HepG2 (cell line): ENCODE results near the gene TLCD3A. TPM values are rescaled to one million over a fixed set of nuclear protein-coding genes. Genes with fewer than 3 reads are reported as not detected.

Experiments
- ATAC-seq: fragments of 200-7000 bp; cut with Tn5 transposase; 3 replicates; pipeline ENCODE4 v1.9.1; 2020; ENCODE audit warnings: mild to moderate bottlenecking, moderate library complexity
- BruUV-seq: library from RNA; stranded (reverse); fragments of 400-500 nt; replicated peaks from 2 replicates; lab custom pipeline; 2021; lab: Mats Ljungman, UMichigan
- CTCF ChIA-PET: fragments of 300-600 bp; formaldehyde crosslinking; extraction: SDS; loops from one replicate; lab custom pipeline; 2021; ENCODE audit warnings: low total read pairs, inconsistent platforms, low intra/inter-chr PET ratio; lab: Yijun Ruan, JAX
- POLR2A ChIA-PET: fragments of 350-600 bp; sonication (Branson Sonifier 250); formaldehyde crosslinking; loops from one replicate; lab custom pipeline; 2020; ENCODE audit warnings: antibody characterized with exemption, inconsistent platforms; lab: Yijun Ruan, JAX
- DNase-seq: peaks from one replicate; pipeline ENCODE4 v3.0.0-alpha.2; 2015; ENCODE audit warnings: low spot score
- FAIRE-seq: peaks from 3 replicates; lab custom pipeline; 2011; peaks lifted over from hg19 to GRCh38; lab: Jason Lieb, UNC
- H2AFZ ChIP-seq: one replicate; pipeline ENCODE4 v1.6.1; 2011; ENCODE audit warnings: low read length, inconsistent platforms
- H3K27ac ChIP-seq: fragments of 300-600 bp; 3 replicates; pipeline ENCODE4 v1.8.0; 2011; ENCODE audit warnings: mixed run types, mild to moderate bottlenecking, mixed read lengths, low read length, inconsistent platforms; ENCODE audit not compliant: insufficient read depth; ENCODE audit errors: extremely low read length
- H3K27me3 ChIP-seq, 2 experiments: fragments of 200-600 bp in 1 of 2; 2 replicates in 1 of 2; 3 replicates in 1 of 2; pipeline versions ENCODE4 v1.6.0 to v1.8.0; 2011; ENCODE audit warnings: low read length in 2 of 2, mild to moderate bottlenecking in 2 of 2, moderate library complexity in 2 of 2, inconsistent platforms in 1 of 2; ENCODE audit not compliant: insufficient read depth in 2 of 2, control insufficient read depth in 1 of 2
- H3K36me3 ChIP-seq, 2 experiments: fragments of 200-600 bp in 1 of 2; replicated peaks in 1 of 2; 2 replicates in 1 of 2; 3 replicates in 1 of 2; pipeline versions ENCODE4 v1.5.1 to v1.8.0; 2011; ENCODE audit warnings: low read length in 2 of 2, inconsistent platforms in 1 of 2; ENCODE audit not compliant: insufficient read depth in 2 of 2, control insufficient read depth in 1 of 2
- H3K4me1 ChIP-seq: 2 replicates; pipeline ENCODE4 v1.5.1; 2012; ENCODE audit warnings: low read length, inconsistent platforms; ENCODE audit not compliant: insufficient read depth
- H3K4me2 ChIP-seq: 2 replicates; pipeline ENCODE4 v1.6.0; 2011; ENCODE audit warnings: low read depth, low read length, inconsistent platforms
- H3K4me3 ChIP-seq, 3 experiments: fragments of 200-600 bp in 1 of 3; sonication (generic), shearing (Covaris generic) in 1 of 3; replicated peaks in 1 of 3; 2 replicates each; pipeline ENCODE4 v1.5.1; 2011 to 2016; ENCODE audit warnings: low read length in 3 of 3, inconsistent platforms in 2 of 3, low read depth in 2 of 3, mild to moderate bottlenecking in 2 of 3, control low read depth in 1 of 3, mixed read lengths in 1 of 3; ENCODE audit not compliant: insufficient read depth in 1 of 3
- H3K79me2 ChIP-seq: one replicate; pipeline ENCODE4 v1.6.1; 2011; ENCODE audit warnings: low read length, inconsistent platforms; ENCODE audit not compliant: insufficient read depth
- H3K9ac ChIP-seq: 2 replicates; pipeline ENCODE4 v1.6.0; 2011; ENCODE audit warnings: mild to moderate bottlenecking, low read depth, low read length, inconsistent platforms; ENCODE audit not compliant: insufficient read depth
- H3K9me3 ChIP-seq: 2 replicates; pipeline ENCODE4 v1.5.1; 2012; ENCODE audit warnings: mild to moderate bottlenecking, low read length
- H4K20me1 ChIP-seq: 2 replicates; pipeline ENCODE4 v1.6.0; 2011; ENCODE audit warnings: inconsistent platforms, mild to moderate bottlenecking, low read length, moderate library complexity; ENCODE audit not compliant: insufficient read depth
- CCDC6 ChIP-seq: sonication (generic); formaldehyde crosslinking; IDR thresholded peaks from 2 replicates; pipeline ENCODE4 v1.8.1; 2022; ENCODE audit warnings: mild to moderate bottlenecking, missing genetic modification reagents, moderate library complexity
- ISX ChIP-seq: sonication (generic); formaldehyde crosslinking; conservative IDR thresholded peaks from 2 replicates; pipeline ENCODE4 v1.5.0; 2020; ENCODE audit warnings: missing genetic modification reagents
- NFE2 ChIP-seq: sonication (generic); formaldehyde crosslinking; IDR thresholded peaks from 2 replicates; pipeline ENCODE4 v1.4.0; 2020; ENCODE audit warnings: missing genetic modification reagents
- TOE1 ChIP-seq: sonication (generic); formaldehyde crosslinking; IDR thresholded peaks from 2 replicates; pipeline ENCODE4 v1.4.0; 2020; ENCODE audit warnings: mild to moderate bottlenecking, missing genetic modification reagents
- ZMYM4 ChIP-seq: sonication (generic); formaldehyde crosslinking; IDR thresholded peaks from 2 replicates; pipeline ENCODE4 v1.8.1; 2023; ENCODE audit warnings: mild to moderate bottlenecking, missing genetic modification reagents
- WGBS: methylation state at CpG from one replicate; pipeline ENCODE4 v1.1.6; 2017; ENCODE audit warnings: low lambda C conversion rate; 5-methylcytosine and 5-hydroxymethylcytosine counted together
- in situ Hi-C: cut with HindIII; loops from 2 replicates; pipeline ENCODE4 v1.10.0; 2017; ENCODE audit warnings: low pct_unique_long_range_greater_than_20kb; ENCODE audit not compliant: extremely low pct_ligation_motif_present
- intact Hi-C: fragments of 100-400 bp; cut with micrococcal nuclease; formaldehyde crosslinking; loops from one replicate; pipeline ENCODE4 v1.10.0; 2022; ENCODE audit not compliant: unreplicated experiment
- polyA plus RNA-seq, 8 experiments: library from polyadenylated mRNA; depleted of rRNA in 3 of 8; stranded (reverse) in 7 of 8; unstranded in 1 of 8; fragments of >200 nt; fragmentation: Illumina TruSeq in 4 of 8; extraction: Trizol in 4 of 8; gene quantifications; 2 replicates each; pipeline versions ENCODE4 v1.2.1 to v1.2.3, GENCODE V29; 2011 to 2016; ENCODE audit warnings: low read depth in 4 of 8, missing spikeins in 1 of 8, mixed read lengths in 1 of 8; ENCODE audit not compliant: insufficient read depth in 1 of 8
- total RNA-seq, 5 experiments: library from RNA; depleted of rRNA; stranded (reverse); fragments of >200 nt; fragmentation: Illumina TruSeq; extraction: Trizol; gene quantifications; 2 replicates each; pipeline ENCODE4 v1.2.3, GENCODE V29; 2016; ENCODE audit warnings: low read depth in 1 of 5
- TF ChIP-seq, protein P1 (sequence below): sonication (generic); formaldehyde crosslinking; IDR thresholded peaks from 2 replicates; pipeline ENCODE4 v1.5.0; 2020; ENCODE audit warnings: mild to moderate bottlenecking, missing genetic modification reagents, borderline replicate concordance
- TF ChIP-seq, protein P2 (sequence below): IDR thresholded peaks from 2 replicates; pipeline ENCODE4 v1.6.1; 2018; ENCODE audit warnings: missing genetic modification reagents, mild to moderate bottlenecking, missing compliant biosample characterization
- TF ChIP-seq, protein P3 (sequence below): sonication (generic); formaldehyde crosslinking; IDR thresholded peaks from 2 replicates; pipeline ENCODE4 v1.5.0; 2020; ENCODE audit warnings: missing genetic modification reagents
- TF ChIP-seq, protein P4 (sequence below): IDR thresholded peaks from 2 replicates; pipeline ENCODE4 v1.6.1; 2016; ENCODE audit warnings: missing compliant biosample characterization, missing genetic modification reagents, borderline replicate concordance
- TF ChIP-seq, protein P5 (sequence below), 2 experiments: IDR thresholded peaks; 2 replicates each; pipeline ENCODE4 v1.6.1; 2011 to 2012; ENCODE audit warnings: low read length in 2 of 2, borderline replicate concordance in 1 of 2, low read depth in 1 of 2, mild to moderate bottlenecking in 1 of 2, moderate library complexity in 1 of 2

The TLCD3A gene
- total and polyA plus RNA-seq, 2 of the 13 experiments (the other 11 are each of a cell fraction or from before 2014, with no cell fraction given), result 25.2 to 46.6 TPM

DNA sequence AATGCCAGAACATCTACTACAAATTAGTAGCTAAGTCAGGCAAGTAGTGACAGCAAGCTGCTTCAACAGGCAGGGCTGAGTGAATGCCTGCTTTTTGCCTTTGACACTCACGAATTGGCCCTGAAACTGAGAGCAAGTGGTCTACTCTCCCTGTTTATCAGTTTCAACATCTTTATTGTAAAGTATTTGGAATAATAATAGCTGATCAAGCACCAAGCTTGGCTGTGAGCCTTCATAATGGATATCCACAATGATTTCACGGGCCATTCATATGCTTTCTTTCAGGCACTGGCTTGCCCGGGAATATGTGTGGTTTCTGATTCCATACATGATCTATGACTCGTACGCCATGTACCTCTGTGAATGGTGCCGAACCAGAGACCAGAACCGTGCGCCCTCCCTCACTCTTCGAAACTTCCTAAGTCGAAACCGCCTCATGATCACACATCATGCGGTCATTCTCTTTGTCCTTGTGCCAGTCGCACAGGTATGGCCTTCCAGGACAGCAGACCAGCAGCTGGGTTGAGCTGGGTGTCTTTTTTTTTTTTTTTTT, 5.2 kb downstream of the TLCD3A start:
- BruUV-seq, result no TSS peak
- ChIA-PET POLR2A (no interaction called here), CTCF (no interaction called here)
- intact Hi-C loops, result no loop called here
- Histone ChIP-seq H3K4me2 (no peak overlapping the region), H3K27me3 (no peaks in the 10 kb centered on the region), H2AFZ (no peak overlapping the region), H3K79me2 (peaks cover 28% of the 10 kb centered on the region), H3K9me3 (no peaks in the 10 kb centered on the region), H3K9ac (no peak overlapping the region), H3K36me3 (peaks cover 11 to 38% of the 10 kb centered on the region in 2 experiments), H3K27ac (no peak overlapping the region), H4K20me1 (no peaks in the 10 kb centered on the region), H3K4me1 (peaks cover 28% of the 10 kb centered on the region), H3K4me3 (no peak overlapping the region)
- TF ChIP-seq, protein P1, sequence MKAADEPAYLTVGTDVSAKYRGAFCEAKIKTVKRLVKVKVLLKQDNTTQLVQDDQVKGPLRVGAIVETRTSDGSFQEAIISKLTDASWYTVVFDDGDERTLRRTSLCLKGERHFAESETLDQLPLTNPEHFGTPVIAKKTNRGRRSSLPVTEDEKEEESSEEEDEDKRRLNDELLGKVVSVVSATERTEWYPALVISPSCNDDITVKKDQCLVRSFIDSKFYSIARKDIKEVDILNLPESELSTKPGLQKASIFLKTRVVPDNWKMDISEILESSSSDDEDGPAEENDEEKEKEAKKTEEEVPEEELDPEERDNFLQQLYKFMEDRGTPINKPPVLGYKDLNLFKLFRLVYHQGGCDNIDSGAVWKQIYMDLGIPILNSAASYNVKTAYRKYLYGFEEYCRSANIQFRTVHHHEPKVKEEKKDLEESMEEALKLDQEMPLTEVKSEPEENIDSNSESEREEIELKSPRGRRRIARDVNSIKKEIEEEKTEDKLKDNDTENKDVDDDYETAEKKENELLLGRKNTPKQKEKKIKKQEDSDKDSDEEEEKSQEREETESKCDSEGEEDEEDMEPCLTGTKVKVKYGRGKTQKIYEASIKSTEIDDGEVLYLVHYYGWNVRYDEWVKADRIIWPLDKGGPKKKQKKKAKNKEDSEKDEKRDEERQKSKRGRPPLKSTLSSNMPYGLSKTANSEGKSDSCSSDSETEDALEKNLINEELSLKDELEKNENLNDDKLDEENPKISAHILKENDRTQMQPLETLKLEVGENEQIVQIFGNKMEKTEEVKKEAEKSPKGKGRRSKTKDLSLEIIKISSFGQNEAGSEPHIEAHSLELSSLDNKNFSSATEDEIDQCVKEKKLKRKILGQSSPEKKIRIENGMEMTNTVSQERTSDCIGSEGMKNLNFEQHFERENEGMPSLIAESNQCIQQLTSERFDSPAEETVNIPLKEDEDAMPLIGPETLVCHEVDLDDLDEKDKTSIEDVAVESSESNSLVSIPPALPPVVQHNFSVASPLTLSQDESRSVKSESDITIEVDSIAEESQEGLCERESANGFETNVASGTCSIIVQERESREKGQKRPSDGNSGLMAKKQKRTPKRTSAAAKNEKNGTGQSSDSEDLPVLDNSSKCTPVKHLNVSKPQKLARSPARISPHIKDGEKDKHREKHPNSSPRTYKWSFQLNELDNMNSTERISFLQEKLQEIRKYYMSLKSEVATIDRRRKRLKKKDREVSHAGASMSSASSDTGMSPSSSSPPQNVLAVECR, result no peak
- TF ChIP-seq ZMYM4 (CRISPR knock-in tag), result no peak
- TF ChIP-seq CCDC6 (CRISPR knock-in tag), result no peak
- TF ChIP-seq ISX (CRISPR knock-in tag), result no peak
- TF ChIP-seq, protein P2, sequence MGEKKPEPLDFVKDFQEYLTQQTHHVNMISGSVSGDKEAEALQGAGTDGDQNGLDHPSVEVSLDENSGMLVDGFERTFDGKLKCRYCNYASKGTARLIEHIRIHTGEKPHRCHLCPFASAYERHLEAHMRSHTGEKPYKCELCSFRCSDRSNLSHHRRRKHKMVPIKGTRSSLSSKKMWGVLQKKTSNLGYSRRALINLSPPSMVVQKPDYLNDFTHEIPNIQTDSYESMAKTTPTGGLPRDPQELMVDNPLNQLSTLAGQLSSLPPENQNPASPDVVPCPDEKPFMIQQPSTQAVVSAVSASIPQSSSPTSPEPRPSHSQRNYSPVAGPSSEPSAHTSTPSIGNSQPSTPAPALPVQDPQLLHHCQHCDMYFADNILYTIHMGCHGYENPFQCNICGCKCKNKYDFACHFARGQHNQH (CRISPR knock-in tag), result no peak
- TF ChIP-seq NFE2, result no peak
- TF ChIP-seq, protein P3, sequence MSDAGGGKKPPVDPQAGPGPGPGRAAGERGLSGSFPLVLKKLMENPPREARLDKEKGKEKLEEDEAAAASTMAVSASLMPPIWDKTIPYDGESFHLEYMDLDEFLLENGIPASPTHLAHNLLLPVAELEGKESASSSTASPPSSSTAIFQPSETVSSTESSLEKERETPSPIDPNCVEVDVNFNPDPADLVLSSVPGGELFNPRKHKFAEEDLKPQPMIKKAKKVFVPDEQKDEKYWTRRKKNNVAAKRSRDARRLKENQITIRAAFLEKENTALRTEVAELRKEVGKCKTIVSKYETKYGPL, result no peak
- TF ChIP-seq TOE1, result no peak
- TF ChIP-seq, protein P4, sequence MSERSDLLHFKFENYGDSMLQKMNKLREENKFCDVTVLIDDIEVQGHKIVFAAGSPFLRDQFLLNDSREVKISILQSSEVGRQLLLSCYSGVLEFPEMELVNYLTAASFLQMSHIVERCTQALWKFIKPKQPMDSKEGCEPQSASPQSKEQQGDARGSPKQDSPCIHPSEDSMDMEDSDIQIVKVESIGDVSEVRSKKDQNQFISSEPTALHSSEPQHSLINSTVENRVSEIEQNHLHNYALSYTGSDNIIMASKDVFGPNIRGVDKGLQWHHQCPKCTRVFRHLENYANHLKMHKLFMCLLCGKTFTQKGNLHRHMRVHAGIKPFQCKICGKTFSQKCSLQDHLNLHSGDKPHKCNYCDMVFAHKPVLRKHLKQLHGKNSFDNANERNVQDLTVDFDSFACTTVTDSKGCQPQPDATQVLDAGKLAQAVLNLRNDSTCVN (CRISPR knock-in tag), result no peak
- TF ChIP-seq, protein P5, sequence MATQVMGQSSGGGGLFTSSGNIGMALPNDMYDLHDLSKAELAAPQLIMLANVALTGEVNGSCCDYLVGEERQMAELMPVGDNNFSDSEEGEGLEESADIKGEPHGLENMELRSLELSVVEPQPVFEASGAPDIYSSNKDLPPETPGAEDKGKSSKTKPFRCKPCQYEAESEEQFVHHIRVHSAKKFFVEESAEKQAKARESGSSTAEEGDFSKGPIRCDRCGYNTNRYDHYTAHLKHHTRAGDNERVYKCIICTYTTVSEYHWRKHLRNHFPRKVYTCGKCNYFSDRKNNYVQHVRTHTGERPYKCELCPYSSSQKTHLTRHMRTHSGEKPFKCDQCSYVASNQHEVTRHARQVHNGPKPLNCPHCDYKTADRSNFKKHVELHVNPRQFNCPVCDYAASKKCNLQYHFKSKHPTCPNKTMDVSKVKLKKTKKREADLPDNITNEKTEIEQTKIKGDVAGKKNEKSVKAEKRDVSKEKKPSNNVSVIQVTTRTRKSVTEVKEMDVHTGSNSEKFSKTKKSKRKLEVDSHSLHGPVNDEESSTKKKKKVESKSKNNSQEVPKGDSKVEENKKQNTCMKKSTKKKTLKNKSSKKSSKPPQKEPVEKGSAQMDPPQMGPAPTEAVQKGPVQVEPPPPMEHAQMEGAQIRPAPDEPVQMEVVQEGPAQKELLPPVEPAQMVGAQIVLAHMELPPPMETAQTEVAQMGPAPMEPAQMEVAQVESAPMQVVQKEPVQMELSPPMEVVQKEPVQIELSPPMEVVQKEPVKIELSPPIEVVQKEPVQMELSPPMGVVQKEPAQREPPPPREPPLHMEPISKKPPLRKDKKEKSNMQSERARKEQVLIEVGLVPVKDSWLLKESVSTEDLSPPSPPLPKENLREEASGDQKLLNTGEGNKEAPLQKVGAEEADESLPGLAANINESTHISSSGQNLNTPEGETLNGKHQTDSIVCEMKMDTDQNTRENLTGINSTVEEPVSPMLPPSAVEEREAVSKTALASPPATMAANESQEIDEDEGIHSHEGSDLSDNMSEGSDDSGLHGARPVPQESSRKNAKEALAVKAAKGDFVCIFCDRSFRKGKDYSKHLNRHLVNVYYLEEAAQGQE (IDR thresholded peaks at IDR 0.05; ENCODE audit: borderline replicate concordance in 1 of 2, low read depth in 1 of 2, low read length in 2 of 2), result no peak
- in situ Hi-C loops, result no loop called here
- DNase-seq (no peak), ATAC-seq (no peak), FAIRE-seq (no peak)
- WGBS, result 98% methylated on average over 13 of the region's 13 CpGs
